Measurements from ENCODE around the gene ASCC3. TPM values are rescaled to one million over a fixed set of nuclear protein-coding genes. Genes with fewer than 3 reads are reported as not detected.

Gene ASCC3
- total and polyA plus RNA-seq, 2 experiments from 2014 or later: 92.9 to 129 TPM

GRCh38 chr6:100559859-100560258 is 321.3 kb downstream of the ASCC3 start:
- no peaks in the 10 kb centered on the region for H3K9me3 Mint-ChIP-seq
- H3K27me3 Mint-ChIP-seq (ENCODE audit: insufficient read depth, low read depth, poor library complexity): no peaks in the 10 kb centered on the region
- DNase-seq (ENCODE audit: low spot score) (no peak), ATAC-seq (no peak)
- TF ChIP-seq EZH2 (IDR thresholded peaks at IDR 0.05; ENCODE audit: low read depth, unreplicated experiment) (no peak), ZNF331 (CRISPR knock-in tag; IDR thresholded peaks at IDR 0.05; ENCODE audit: low read depth) (no peak), STAT1 (IDR thresholded peaks at IDR 0.05; ENCODE audit: unreplicated experiment) (no peak), ZNF462 (CRISPR knock-in tag; IDR thresholded peaks at IDR 0.05) (no peak), EZH2phosphoT487 (IDR thresholded peaks at IDR 0.05; ENCODE audit: unreplicated experiment) (no peak), POLR2AphosphoS5 (IDR thresholded peaks at IDR 0.05; ENCODE audit: low read depth) (no peak), ETS1 (IDR thresholded peaks at IDR 0.05) (no peak), NANOG (IDR thresholded peaks at IDR 0.05; ENCODE audit: borderline replicate concordance) (no peak), JUNB (IDR thresholded peaks at IDR 0.05; ENCODE audit: unreplicated experiment) (no peak), REST (IDR thresholded peaks at IDR 0.05; ENCODE audit: unreplicated experiment) (no peak), CTCF (conservative IDR thresholded peaks at IDR 0.05; ENCODE audit: low read depth in 2 of 2) (no peak), ZNF114 (CRISPR knock-in tag; IDR thresholded peaks at IDR 0.05) (no peak), CREB1 (CRISPR knock-in tag; IDR thresholded peaks at IDR 0.05; ENCODE audit: low read depth) (no peak)
- no peaks in the 10 kb centered on the region for H3K36me3 Mint-ChIP-seq (ENCODE audit: low read depth)
- Histone ChIP-seq H3K27me3 (ENCODE audit: insufficient read depth) (no peaks in the 10 kb centered on the region), H3K4me2 (no peak overlapping the region), H3K27ac (ENCODE audit: low read depth) (no peak overlapping the region), H2AFZ (no peak overlapping the region), H3F3A (replicated peaks; ENCODE audit: low read depth) (no peaks in the 10 kb centered on the region), H3K4me3 (no peak overlapping the region), H3K4me1 (ENCODE audit: insufficient read depth) (no peaks in the 10 kb centered on the region), H3K36me3 (ENCODE audit: insufficient read depth) (no peaks in the 10 kb centered on the region), H4K20me1 (replicated peaks; ENCODE audit: insufficient read depth) (no peaks in the 10 kb centered on the region), H3K79me2 (replicated peaks; ENCODE audit: insufficient read depth) (no peaks in the 10 kb centered on the region), H3K9me2 (ENCODE audit: insufficient read depth) (no peaks in the 10 kb centered on the region)
- no peak overlapping the region for H3K27ac Mint-ChIP-seq
- H3K4me3 Mint-ChIP-seq: no peak overlapping the region
- 0 out of 3 replicates have a peak, but pooled peaks cover 2% of the 10 kb centered on the region for H3K4me1 Mint-ChIP-seq

Measured in GM23338 (cell line).